Measurements from ENCODE around the gene AMPD3.

DNA sequence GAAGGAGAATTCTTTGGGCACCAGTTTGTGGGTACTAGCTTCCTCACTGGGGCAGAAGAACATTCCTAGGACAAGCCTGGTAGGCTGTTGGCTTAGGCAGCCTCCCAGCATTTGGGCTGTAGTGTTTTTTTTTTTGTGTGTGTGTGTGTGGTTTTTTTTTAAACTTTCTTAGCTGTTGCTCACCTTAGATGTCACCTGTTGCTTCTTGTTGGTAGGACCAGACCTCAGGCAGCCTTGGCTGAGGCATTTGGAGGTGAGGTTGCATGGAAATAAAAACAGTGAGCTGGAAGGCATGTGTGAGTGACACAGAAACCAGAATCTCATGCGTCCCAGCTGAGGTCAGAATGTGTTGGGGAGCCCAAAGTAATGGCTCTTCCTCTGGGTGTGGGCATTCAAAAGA lies 21.3 kb downstream of the AMPD3 start:
- TF ChIP-seq POLR2AphosphoS5 (IDR thresholded peaks at IDR 0.05; ENCODE audit: insufficient read depth, low read depth, low read length) = no peak
- TF ChIP-seq POLR2A (IDR thresholded peaks at IDR 0.05; ENCODE audit: low read depth, low read length) = no peak
- no peak for TF ChIP-seq CTCF (IDR thresholded peaks at IDR 0.05; ENCODE audit: extremely low read depth in 1 of 2, insufficient read depth in 1 of 2, low read depth in 1 of 2, low read length in 2 of 2)
- no peak for TF ChIP-seq EZH2 (IDR thresholded peaks at IDR 0.05; ENCODE audit: borderline replicate concordance, low read depth, low read length, severe bottlenecking)
- no peak for TF ChIP-seq JUN (IDR thresholded peaks at IDR 0.05; ENCODE audit: borderline replicate concordance, insufficient read depth, insufficient read length, low read depth)
- no peak for TF ChIP-seq MAX (IDR thresholded peaks at IDR 0.05; ENCODE audit: insufficient read depth, insufficient read length)

Measured in endothelial cell of umbilical vein (primary cell).